ENCODE results near the gene ACY1.

- TF ChIP-seq CTCF (IDR thresholded peaks at IDR 0.05; ENCODE audit: extremely low read depth in 1 of 2, insufficient read depth in 1 of 2, low read depth in 1 of 2, low read length in 2 of 2), result no peak
- no peak for TF ChIP-seq POLR2A (IDR thresholded peaks at IDR 0.05; ENCODE audit: low read depth, low read length)
- no peak for TF ChIP-seq MYC (IDR thresholded peaks at IDR 0.05; ENCODE audit: low read depth, low read length)
- no peak for TF ChIP-seq JUN (IDR thresholded peaks at IDR 0.05; ENCODE audit: borderline replicate concordance, insufficient read depth, insufficient read length, low read depth)
- no peak for TF ChIP-seq POLR2AphosphoS5 (IDR thresholded peaks at IDR 0.05; ENCODE audit: insufficient read depth, low read depth, low read length)
Measured at GRCh38 chr3:51937611-51938450, 45.5 kb upstream of the ACY1 start.

All from endothelial cell of umbilical vein (primary cell).